Fibroblast of skin of right quadriceps (primary cell): ENCODE measurements around the gene FRMD4B.

ENCODE experiments used
- DNase-seq: peaks from one replicate; pipeline ENCODE4 v3.0.0-alpha.2; 2013

FRMD4B gene

GRCh38 chr3:69166446-69166845 is 219.4 kb downstream of the FRMD4B start:
- no peak for DNase-seq

- no peak for DNase-seq
These were observed 220.1 kb downstream of the FRMD4B start for GRCh38 chr3:69165744-69166143.

GRCh38 chr3:69164296-69164695 is 221.6 kb downstream of the FRMD4B start:
- DNase-seq = no peak

- no peak for DNase-seq
These were observed 223.4 kb downstream of the FRMD4B start for GRCh38 chr3:69162308-69162980.

- DNase-seq = peak; percentile 51
These were observed 224.1 kb downstream of the FRMD4B start for GRCh38 chr3:69161587-69162307.

GRCh38 chr3:69160525-69160924 is 225.4 kb downstream of the FRMD4B start:
- no peak for DNase-seq

GRCh38 chr3:69160107-69160506 is 225.8 kb downstream of the FRMD4B start:
- DNase-seq = no peak

GRCh38 chr3:69149586-69149985 is 236.3 kb downstream of the FRMD4B start:
- no peak for DNase-seq

GRCh38 chr3:69145688-69146087 is 240.2 kb downstream of the FRMD4B start:
- no peak for DNase-seq

- no peak for DNase-seq
These were observed 241.2 kb downstream of the FRMD4B start for GRCh38 chr3:69144631-69145245.

- DNase-seq = peak; percentile 51
These were observed 242.3 kb downstream of the FRMD4B start for GRCh38 chr3:69143612-69144011.

- DNase-seq = no peak
These were observed 243.0 kb downstream of the FRMD4B start for GRCh38 chr3:69142797-69143454.

- peak; percentile 8 for DNase-seq
These were observed 243.8 kb downstream of the FRMD4B start for GRCh38 chr3:69142090-69142489.

- DNase-seq = no peak
These were observed 244.6 kb downstream of the FRMD4B start for GRCh38 chr3:69141313-69141712.

GRCh38 chr3:69137412-69137811 is 248.5 kb downstream of the FRMD4B start:
- no peak for DNase-seq

- DNase-seq = no peak
These were observed 248.9 kb downstream of the FRMD4B start for GRCh38 chr3:69137005-69137404.

- DNase-seq = no peak
These were observed 255.2 kb downstream of the FRMD4B start for GRCh38 chr3:69130689-69131088.

GRCh38 chr3:69129531-69129930 is 256.4 kb downstream of the FRMD4B start:
- DNase-seq = peak; percentile 46

- DNase-seq = no peak
These were observed 257.4 kb downstream of the FRMD4B start for GRCh38 chr3:69128509-69128908.

GRCh38 chr3:69126999-69127398 is 258.9 kb downstream of the FRMD4B start:
- no peak for DNase-seq

GRCh38 chr3:69126216-69126615 is 259.7 kb downstream of the FRMD4B start:
- DNase-seq = no peak

GRCh38 chr3:69122403-69122802 is 263.5 kb downstream of the FRMD4B start, which contains the start of gene LMOD3:
TSS of gene LMOD3 (minus strand) at chr3:69122595. CDS start at chr3:69122386, 209 bp downstream.
- no peak for DNase-seq

GRCh38 chr3:69121950-69122349 is 263.9 kb downstream of the FRMD4B start:
- no peak for DNase-seq
